Right lobe of liver (tissue), 6 donors: ENCODE measurements around the gene LY6G6F. TPM values are rescaled to one million over a fixed set of nuclear protein-coding genes. Genes with fewer than 3 reads are reported as not detected.
A peak's percentile ranks its signal among the peaks of the same experiment; 100 is the strongest.

Source experiments
- ATAC-seq, 4 donors: fragments of 200-7000 bp; cut with Tn5 transposase; one replicate each; pipeline ENCODE4 v1.9.1; 2020; ENCODE audit warnings: mild to moderate bottlenecking in 4 of 4, moderate library complexity in 4 of 4
- DNase-seq, 3 donors: peaks; one replicate each; pipeline ENCODE4 v3.0.0-alpha.2; 2020
- H3K27ac ChIP-seq, 3 donors: fragments of 200-600 bp; one replicate each; pipeline ENCODE4 v1.8.0; 2022
- H3K27me3 ChIP-seq, 2 donors: fragments of 200-600 bp; one replicate each; pipeline ENCODE4 v1.8.0; 2022
- H3K36me3 ChIP-seq, 4 donors: fragments of 200-600 bp; sonication (generic) in 1 of 4; one replicate each; pipeline versions ENCODE4 v1.5.1 to v1.8.0; 2017 to 2022; ENCODE audit warnings: control low read depth in 1 of 4
- H3K4me1 ChIP-seq, 4 donors: fragments of 200-600 bp; sonication (generic) in 1 of 4; one replicate each; pipeline versions ENCODE4 v1.5.1 to v1.8.0; 2017 to 2022; ENCODE audit warnings: control low read depth in 1 of 4
- H3K4me3 ChIP-seq, 3 donors: fragments of 200-600 bp; one replicate each; pipeline ENCODE4 v1.8.0; 2022
- H3K9me3 ChIP-seq, 4 donors: fragments of 200-600 bp; sonication (generic) in 1 of 4; one replicate each; pipeline versions ENCODE4 v1.5.1 to v1.8.0; 2017 to 2022; ENCODE audit warnings: control low read depth in 1 of 4
- CTCF ChIP-seq, 4 donors: fragments of 200-600 bp in 3 of 4; fragments of 450-650 bp in 1 of 4; IDR thresholded peaks; one replicate each; pipeline versions ENCODE4 v1.5.1 to v1.8.0; 2016 to 2022; ENCODE audit warnings: antibody characterized with exemption in 4 of 4, mild to moderate bottlenecking in 2 of 4
- POLR2A ChIP-seq: fragments of 450-650 bp; IDR thresholded peaks from one replicate; pipeline ENCODE4 v1.6.1; 2017; ENCODE audit warnings: antibody characterized with exemption, mild to moderate bottlenecking
- WGBS: methylation state at CpG from one replicate; pipeline ENCODE4 v1.1.6; 2018; ENCODE audit warnings: low coverage, low lambda C conversion rate; ENCODE audit not compliant: insufficient coverage; ENCODE audit errors: missing lambda C conversion rate; 5-methylcytosine and 5-hydroxymethylcytosine counted together
- intact Hi-C, 2 donors: fragments of 100-400 bp; cut with DNase I; formaldehyde crosslinking; loops; one replicate each; pipeline versions ENCODE4 v1.11.2 to v1.14.1; 2022
- total RNA-seq, 6 experiments: library from RNA; depleted of rRNA in 2 of 6; stranded (reverse); fragments of >200 nt in 2 of 6; fragmentation: NEBNext Ultra II Directional in 3 of 6; extraction: Animal tissue kit (Norgen Biotek cat#: 25700) in 3 of 6; gene quantifications; one replicate each; pipeline versions ENCODE4 v1.1.0 to v1.2.4, GENCODE V29; 2016 to 2023
- donor health status: DM: no; HTN: yes; CAD: no.
- donor health status: DM: no; HTN: no; CAD: no.
- donor health status: DM: no; HTN: no; CAD: no.
- donor health status: DM: no; HTN: yes; CAD: no.
- donor health status: DM: no; HTN: yes; CAD: no.

LY6G6F gene
- total RNA-seq, 6 experiments from 2014 or later: not detected

DNA sequence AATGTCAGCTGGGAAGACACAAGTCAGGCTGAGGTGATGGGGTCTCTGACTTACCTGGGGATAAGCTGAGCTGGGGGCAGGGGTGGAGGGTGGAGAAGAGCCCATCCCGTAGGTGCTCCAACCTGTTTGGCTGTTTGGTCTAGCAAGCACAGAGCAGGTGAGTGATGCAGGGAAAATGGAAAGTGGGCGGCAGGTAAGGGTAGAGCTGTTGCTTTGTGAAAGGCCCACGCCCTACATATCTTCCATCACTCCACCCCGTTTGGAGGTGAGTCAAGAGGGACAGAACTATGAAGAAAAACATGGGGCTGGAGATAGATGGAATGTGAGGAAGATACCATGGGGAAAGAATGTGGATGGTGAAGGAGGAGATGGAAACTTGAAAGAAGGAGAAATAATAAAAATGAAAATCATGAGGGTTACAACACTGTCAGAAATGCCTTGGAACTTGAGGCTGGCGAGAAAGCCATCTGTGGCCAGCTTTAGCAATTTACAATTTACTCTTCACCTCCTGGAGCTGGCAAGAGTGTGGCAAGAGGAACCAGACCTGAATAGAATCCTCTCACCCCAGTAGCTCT lies 13.6 kb downstream of the LY6G6F start:
- WGBS: 84% methylated on average over 5 of the region's 5 CpGs
- Histone ChIP-seq H3K4me1 (no peaks in the 10 kb centered on the region), H3K27ac (no peak overlapping the region), H3K36me3 (no peaks in the 10 kb centered on the region), H3K9me3 (no peaks in the 10 kb centered on the region), H3K4me3 (no peak overlapping the region), H3K27me3 (no peaks in the 10 kb centered on the region)
- intact Hi-C loops: no loop called here
- ATAC-seq (no peak), DNase-seq (no peak)
- TF ChIP-seq POLR2A (no peak), CTCF (IDR thresholded peaks at IDR 0.05) (no peak)

GRCh38 chr6:31721351-31722020 lies 14.8 kb downstream of the LY6G6F start, which contains the start of gene LY6G6C:
LY6G6C (minus strand) TSS chr6:31721746; CDS start chr6:31721679, 67 bp downstream.
- TF ChIP-seq POLR2A (no peak), CTCF (IDR thresholded peaks at IDR 0.05) (no peak)
- H3K36me3 ChIP-seq: peaks cover 0 to under 1% (median 0%) of the 10 kb centered on the region in 4 donors
- H3K9me3 ChIP-seq: no peaks in the 10 kb centered on the region
- H3K27me3 ChIP-seq: no peaks in the 10 kb centered on the region
- no peak within 1 kb of the TSS for H3K4me3 ChIP-seq
- 54% methylated on average over 2 of the region's 4 CpGs for WGBS
- intact Hi-C loops: no loop called here
- no peak for ATAC-seq
- DNase-seq: no peak
- no peak within 1 kb of the TSS for H3K27ac ChIP-seq
- H3K4me1 ChIP-seq: no peaks in the 10 kb centered on the region

DNA sequence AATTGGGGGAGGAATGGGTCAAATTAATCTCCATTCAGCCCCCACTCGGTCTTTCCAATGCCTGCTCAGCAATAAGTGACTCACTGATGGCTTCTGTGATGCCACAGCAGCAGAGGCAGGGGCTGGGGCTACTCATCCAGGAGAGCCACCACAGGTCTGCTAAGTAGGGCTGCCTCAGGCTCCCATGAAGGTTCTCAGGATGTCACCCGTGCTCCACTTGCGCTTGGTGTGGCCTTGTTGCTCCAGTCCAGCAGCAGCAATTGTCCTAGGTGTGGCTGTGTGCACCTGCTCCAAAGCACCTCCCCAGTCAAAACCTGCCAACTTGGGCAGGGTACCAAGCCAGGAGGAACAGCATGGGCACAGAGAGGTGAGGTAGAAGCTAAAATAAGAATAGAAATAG lies 15.5 kb downstream of the LY6G6F start:
- ATAC-seq (no peak), DNase-seq (no peak)
- no peaks in the 10 kb centered on the region for H3K27me3 ChIP-seq
- peaks cover 0 to 5% (median 0%) of the 10 kb centered on the region in 4 donors for H3K36me3 ChIP-seq
- H3K4me1 ChIP-seq: no peaks in the 10 kb centered on the region
- H3K4me3 ChIP-seq: no peak overlapping the region
- H3K27ac ChIP-seq: no peak overlapping the region
- intact Hi-C loops: no loop called here
- WGBS: 100% methylated on average over 2 of the region's 3 CpGs
- TF ChIP-seq POLR2A: no peak
- no peak for TF ChIP-seq CTCF (IDR thresholded peaks at IDR 0.05)
- no peaks in the 10 kb centered on the region for H3K9me3 ChIP-seq

DNA sequence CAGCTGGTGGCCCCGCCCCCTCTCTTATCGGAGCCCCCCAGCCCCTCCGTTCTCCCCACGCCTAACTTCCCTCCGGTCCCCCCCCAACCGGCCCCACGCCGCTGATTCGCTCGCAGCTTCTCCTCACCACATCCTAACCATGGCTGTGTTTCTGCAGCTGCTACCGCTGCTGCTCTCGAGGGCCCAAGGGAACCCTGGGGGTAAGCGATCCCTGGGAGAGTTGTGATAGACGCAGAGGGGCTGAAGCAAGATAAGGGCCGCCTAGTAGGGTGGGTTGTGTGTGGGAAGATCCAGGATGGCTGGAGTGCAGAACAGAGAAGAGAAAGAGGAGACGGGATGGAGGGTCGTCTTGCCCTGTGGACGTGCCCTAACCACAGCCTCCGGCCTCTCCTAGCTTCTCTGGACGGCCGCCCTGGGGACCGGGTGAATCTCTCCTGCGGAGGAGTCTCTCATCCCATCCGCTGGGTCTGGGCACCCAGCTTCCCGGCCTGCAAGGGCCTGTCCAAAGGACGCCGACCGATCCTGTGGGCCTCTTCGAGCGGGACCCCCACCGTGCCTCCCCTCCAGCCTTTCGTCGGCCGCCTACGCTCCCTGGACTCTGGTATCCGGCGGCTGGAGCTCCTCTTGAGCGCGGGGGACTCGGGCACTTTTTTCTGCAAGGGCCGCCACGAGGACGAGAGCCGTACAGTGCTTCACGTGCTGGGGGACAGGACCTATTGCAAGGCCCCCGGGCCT lies 16.7 kb downstream of the LY6G6F start, which contains the start of gene MPIG6B:
MPIG6B (plus strand) TSS at position 129 of the 735 bp plus-strand sequence; CDS start at position 140, 11 bp downstream.
- no peak for ATAC-seq
- DNase-seq: peak in 1 of 3 donors; percentile 47
- Histone ChIP-seq H3K9me3 (no peaks in the 10 kb centered on the region), H3K36me3 (peaks cover 0 to 5% (median 0%) of the 10 kb centered on the region in 4 donors), H3K27ac (no peak within 1 kb of the TSS), H3K4me1 (peaks cover 0 to 4% (median 0%) of the 10 kb centered on the region in 4 donors), H3K27me3 (no peaks in the 10 kb centered on the region), H3K4me3 (no peak within 1 kb of the TSS)
- WGBS: 56% methylated on average over 15 of the region's 46 CpGs
- intact Hi-C loops: no loop called here
- no peak for TF ChIP-seq POLR2A
- TF ChIP-seq CTCF (IDR thresholded peaks at IDR 0.05): no peak
